H9 (cell line): ENCODE measurements around the gene LNPEP. TPM values are rescaled to one million over a fixed set of nuclear protein-coding genes. Genes with fewer than 3 reads are reported as not detected.

Experiments used
- DNase-seq: peaks from one replicate; pipeline ENCODE4 v3.0.0-alpha.2; 2017
- H2AFZ ChIP-seq: one replicate; pipeline ENCODE4 v1.6.1; 2013; ENCODE audit warnings: mild to moderate bottlenecking, low read length, control low read depth, moderate library complexity
- H2AK5ac ChIP-seq: 2 replicates; pipeline ENCODE4 v1.6.1; 2013; ENCODE audit warnings: low read length, control low read depth, mixed read lengths; ENCODE audit not compliant: insufficient read length
- H2BK120ac ChIP-seq: one replicate; pipeline ENCODE4 v1.6.1; 2013; ENCODE audit warnings: low read depth, mild to moderate bottlenecking, low read length, control low read depth, inconsistent platforms; ENCODE audit not compliant: poor library complexity, severe bottlenecking
- H2BK12ac ChIP-seq: 2 replicates; pipeline ENCODE4 v1.6.1; 2013; ENCODE audit warnings: low read length, control low read depth, mixed read lengths, low read depth; ENCODE audit not compliant: insufficient read length
- H2BK15ac ChIP-seq: 2 replicates; pipeline ENCODE4 v1.6.1; 2013; ENCODE audit warnings: low read depth, low read length, control low read depth
- H2BK20ac ChIP-seq: one replicate; pipeline ENCODE4 v1.6.1; 2013; ENCODE audit warnings: low read depth, mild to moderate bottlenecking, low read length, control low read depth, inconsistent platforms; ENCODE audit not compliant: poor library complexity, severe bottlenecking
- H2BK5ac ChIP-seq: 2 replicates; pipeline ENCODE4 v1.6.1; 2013; ENCODE audit warnings: low read length, control low read depth, mixed read lengths; ENCODE audit not compliant: insufficient read length
- H3K14ac ChIP-seq: 2 replicates; pipeline ENCODE4 v1.6.1; 2013; ENCODE audit warnings: low read length, control low read depth; ENCODE audit not compliant: insufficient read depth
- H3K18ac ChIP-seq: 2 replicates; pipeline ENCODE4 v1.6.1; 2013; ENCODE audit warnings: low read depth, mild to moderate bottlenecking, mixed read lengths, low read length, control low read depth; ENCODE audit not compliant: insufficient read length
- H3K23ac ChIP-seq: 2 replicates; pipeline ENCODE4 v1.6.1; 2013; ENCODE audit warnings: low read length, control low read depth, mixed read lengths, low read depth; ENCODE audit not compliant: insufficient read length
- H3K23me2 ChIP-seq: 2 replicates; pipeline ENCODE4 v1.6.1; 2013; ENCODE audit warnings: low read depth, mild to moderate bottlenecking, mixed read lengths, low read length, control low read depth; ENCODE audit not compliant: insufficient read length, poor library complexity, severe bottlenecking
- H3K27ac ChIP-seq: 2 replicates; pipeline ENCODE4 v1.5.1; 2013; ENCODE audit warnings: low read length, control low read depth, mixed read lengths, low read depth; ENCODE audit not compliant: insufficient read length
- H3K27me3 ChIP-seq: 2 replicates; pipeline ENCODE4 v1.6.1; 2013; ENCODE audit warnings: low read length, control low read depth, inconsistent platforms; ENCODE audit not compliant: insufficient read depth
- H3K4ac ChIP-seq: 2 replicates; pipeline ENCODE4 v1.6.1; 2013; ENCODE audit warnings: low read depth, mild to moderate bottlenecking, control low read depth, inconsistent platforms, low read length, moderate library complexity
- H3K4me1 ChIP-seq: 2 replicates; pipeline ENCODE4 v1.6.1; 2013; ENCODE audit warnings: low read length, control low read depth, inconsistent platforms; ENCODE audit not compliant: insufficient read depth
- H3K4me2 ChIP-seq: 2 replicates; pipeline ENCODE4 v1.6.1; 2013; ENCODE audit warnings: low read length, control low read depth, mixed read lengths; ENCODE audit not compliant: insufficient read length, insufficient read depth
- H3K56ac ChIP-seq: 2 replicates; pipeline ENCODE4 v1.6.1; 2013; ENCODE audit warnings: low read depth, mild to moderate bottlenecking, mixed read lengths, low read length, control low read depth; ENCODE audit not compliant: insufficient read length
- H3K79me1 ChIP-seq: 2 replicates; pipeline ENCODE4 v1.6.1; 2013; ENCODE audit warnings: low read depth, mild to moderate bottlenecking, moderate library complexity, low read length, control low read depth, inconsistent platforms; ENCODE audit not compliant: insufficient read depth, poor library complexity, severe bottlenecking
- H3K79me2 ChIP-seq: 2 replicates; pipeline ENCODE4 v1.6.1; 2013; ENCODE audit warnings: low read length, control low read depth, inconsistent platforms; ENCODE audit not compliant: insufficient read depth
- H3K9ac ChIP-seq: 2 replicates; pipeline ENCODE4 v1.6.1; 2013; ENCODE audit warnings: low read length, control low read depth, mixed read lengths; ENCODE audit not compliant: insufficient read length; ENCODE audit errors: extremely low read depth
- H3K9me3 ChIP-seq: one replicate; pipeline ENCODE4 v1.6.1; 2013; ENCODE audit warnings: low read depth, low read length, inconsistent platforms; ENCODE audit not compliant: control insufficient read depth
- H3T11ph ChIP-seq: one replicate; pipeline ENCODE4 v1.6.1; 2013; ENCODE audit warnings: mild to moderate bottlenecking, low read length, control low read depth, inconsistent platforms
- H4K20me1 ChIP-seq: one replicate; pipeline ENCODE4 v1.6.1; 2013; ENCODE audit not compliant: control insufficient read depth, insufficient read length, insufficient read depth
- H4K5ac ChIP-seq: 2 replicates; pipeline ENCODE4 v1.6.1; 2013; ENCODE audit warnings: low read depth, mild to moderate bottlenecking, mixed read lengths, low read length, control low read depth; ENCODE audit not compliant: insufficient read length
- H4K8ac ChIP-seq: replicated peaks from 2 replicates; pipeline ENCODE4 v1.6.1; 2013; ENCODE audit warnings: low read length, control low read depth, mixed read lengths, low read depth; ENCODE audit not compliant: insufficient read length
- H4K91ac ChIP-seq: 2 replicates; pipeline ENCODE4 v1.6.1; 2013; ENCODE audit warnings: low read depth, mild to moderate bottlenecking, moderate library complexity, mixed read lengths, low read length, control low read depth; ENCODE audit not compliant: insufficient read length
- H3K27ac Mint-ChIP-seq, 3 experiments: 2 replicates in 2 of 3; 3 replicates in 1 of 3; pipeline ENCODE4 v1.8.0; 2020 to 2021; ENCODE audit warnings: mixed read lengths in 3 of 3, mild to moderate bottlenecking in 1 of 3, moderate library complexity in 1 of 3
- H3K27me3 Mint-ChIP-seq: 2 replicates; pipeline ENCODE4 v1.8.0; 2021; ENCODE audit warnings: low read depth, mild to moderate bottlenecking, moderate library complexity, mixed read lengths
- H3K36me3 Mint-ChIP-seq, 3 experiments: 2 replicates in 2 of 3; 3 replicates in 1 of 3; pipeline ENCODE4 v1.8.0; 2020 to 2021; ENCODE audit warnings: low read depth in 3 of 3, mixed read lengths in 3 of 3; ENCODE audit not compliant: insufficient read depth in 1 of 3
- H3K4me1 Mint-ChIP-seq, 2 experiments: 2 replicates each; pipeline ENCODE4 v1.8.0; 2020; ENCODE audit warnings: mixed read lengths in 2 of 2
- H3K4me3 Mint-ChIP-seq, 2 experiments: 2 replicates in 1 of 2; 3 replicates in 1 of 2; pipeline ENCODE4 v1.8.0; 2020 to 2021; ENCODE audit warnings: mild to moderate bottlenecking in 2 of 2, mixed read lengths in 2 of 2, moderate library complexity in 1 of 2
- H3K9me3 Mint-ChIP-seq, 2 experiments: 2 replicates in 1 of 2; 3 replicates in 1 of 2; pipeline ENCODE4 v1.8.0; 2020; ENCODE audit warnings: mild to moderate bottlenecking in 2 of 2, mixed read lengths in 2 of 2, moderate library complexity in 1 of 2
- WGBS: extraction: QIAGEN DNeasy Blood & Tissue Kit; methylation state at CpG from one replicate; pipeline ENCODE4 v1.1.7; 2013; ENCODE audit warnings: missing lambda C conversion rate, low lambda C conversion rate, mixed read lengths; ENCODE audit not compliant: insufficient read length; ENCODE audit errors: extremely low coverage; 5-methylcytosine and 5-hydroxymethylcytosine counted together
- total RNA-seq: library from RNA; stranded (reverse); gene quantifications from 2 replicates; pipeline ENCODE4 v1.2.1, GENCODE V29; 2021
- TF ChIP-seq, protein P1 (sequence below): fragments of 200-600 bp; sonication (generic); conservative IDR thresholded peaks from 3 replicates; pipeline ENCODE4 v1.8.0; 2021; ENCODE audit warnings: antibody characterized with exemption, mild to moderate bottlenecking

Gene LNPEP
- total RNA-seq, 1 experiment from 2014 or later = 4.1 TPM

DNA sequence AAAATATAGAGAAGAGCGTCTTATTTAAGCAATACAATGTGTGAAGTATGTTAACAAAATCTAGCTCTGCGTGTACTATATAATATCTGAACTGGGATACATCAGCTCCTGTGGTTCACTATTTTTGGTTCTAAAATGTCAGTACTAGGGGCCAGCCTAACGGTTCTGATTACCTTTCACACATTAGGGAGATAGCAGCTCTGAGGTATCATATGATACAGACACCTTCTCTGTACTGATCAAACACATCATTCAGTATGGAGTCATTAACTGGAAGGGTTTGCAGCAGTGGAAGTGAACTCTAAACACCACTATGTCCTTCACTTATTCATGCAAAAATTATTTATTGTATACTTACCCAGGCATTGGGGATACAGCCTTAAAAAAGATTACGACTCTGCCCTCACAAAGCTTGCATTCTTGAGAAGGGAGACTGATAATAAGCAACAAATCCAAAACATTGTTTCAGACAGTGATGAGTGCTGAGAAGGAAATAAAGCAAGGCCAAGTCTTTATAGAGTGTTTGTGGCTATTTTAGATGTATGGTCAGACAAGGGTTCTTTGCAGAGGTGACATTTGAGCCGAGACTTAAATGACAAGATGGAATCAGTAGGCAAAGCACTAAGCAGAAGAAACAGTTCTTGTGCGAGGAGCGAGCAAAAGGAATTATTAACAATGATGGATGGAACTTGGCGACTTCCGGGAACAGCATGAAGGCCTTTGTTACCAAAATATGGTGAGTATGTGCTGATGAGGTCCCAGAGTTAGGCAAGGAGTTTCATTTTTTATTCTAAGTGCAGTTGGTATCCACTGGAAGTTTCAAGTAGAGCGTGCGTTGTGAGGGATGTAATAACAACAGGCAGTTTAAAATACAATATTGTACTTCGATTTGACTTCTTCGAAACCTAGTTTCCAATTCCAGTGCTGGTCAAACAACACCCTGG lies 1.8 kb upstream of the LNPEP start:
- no peak overlapping the region for H2BK5ac ChIP-seq
- WGBS = no CpG with 5 or more reads among the region's 13 CpGs
- H2AK5ac ChIP-seq = no peak overlapping the region
- no peak overlapping the region for H3K4ac ChIP-seq
- no peak overlapping the region for H2AFZ ChIP-seq
- TF ChIP-seq, protein P1, sequence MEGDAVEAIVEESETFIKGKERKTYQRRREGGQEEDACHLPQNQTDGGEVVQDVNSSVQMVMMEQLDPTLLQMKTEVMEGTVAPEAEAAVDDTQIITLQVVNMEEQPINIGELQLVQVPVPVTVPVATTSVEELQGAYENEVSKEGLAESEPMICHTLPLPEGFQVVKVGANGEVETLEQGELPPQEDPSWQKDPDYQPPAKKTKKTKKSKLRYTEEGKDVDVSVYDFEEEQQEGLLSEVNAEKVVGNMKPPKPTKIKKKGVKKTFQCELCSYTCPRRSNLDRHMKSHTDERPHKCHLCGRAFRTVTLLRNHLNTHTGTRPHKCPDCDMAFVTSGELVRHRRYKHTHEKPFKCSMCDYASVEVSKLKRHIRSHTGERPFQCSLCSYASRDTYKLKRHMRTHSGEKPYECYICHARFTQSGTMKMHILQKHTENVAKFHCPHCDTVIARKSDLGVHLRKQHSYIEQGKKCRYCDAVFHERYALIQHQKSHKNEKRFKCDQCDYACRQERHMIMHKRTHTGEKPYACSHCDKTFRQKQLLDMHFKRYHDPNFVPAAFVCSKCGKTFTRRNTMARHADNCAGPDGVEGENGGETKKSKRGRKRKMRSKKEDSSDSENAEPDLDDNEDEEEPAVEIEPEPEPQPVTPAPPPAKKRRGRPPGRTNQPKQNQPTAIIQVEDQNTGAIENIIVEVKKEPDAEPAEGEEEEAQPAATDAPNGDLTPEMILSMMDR = no peak
- H3K23me2 ChIP-seq = peaks cover 13% of the 10 kb centered on the region
- H3K23ac ChIP-seq = no peak overlapping the region
- no peaks in the 10 kb centered on the region for H4K20me1 ChIP-seq
- H3K4me3 Mint-ChIP-seq = peak overlapping the region; percentile 88
- no peak overlapping the region for H3K27ac ChIP-seq
- no peaks in the 10 kb centered on the region for H3K79me2 ChIP-seq
- no peak overlapping the region for H3T11ph ChIP-seq
- H3K56ac ChIP-seq = no peak overlapping the region
- H2BK15ac ChIP-seq = no peak overlapping the region
- no peaks in the 10 kb centered on the region for H3K9me3 ChIP-seq
- peaks cover 18% of the 10 kb centered on the region for H3K27me3 Mint-ChIP-seq
- H3K36me3 Mint-ChIP-seq = no peaks in the 10 kb centered on the region
- H3K4me2 ChIP-seq = peak overlapping the region; percentile 86
- H4K8ac ChIP-seq = no peak overlapping the region
- H3K18ac ChIP-seq = no peak overlapping the region
- no peaks in the 10 kb centered on the region for H3K79me1 ChIP-seq
- H2BK12ac ChIP-seq = no peak overlapping the region
- H4K5ac ChIP-seq = no peak overlapping the region
- peak overlapping the region; percentile 5 to 88 (median 35) for H3K27ac Mint-ChIP-seq
- peak overlapping the region; percentile 52 for H3K9ac ChIP-seq
- peaks cover 2% of the 10 kb centered on the region; the same call in 1 of the 2 replicates for H3K4me1 ChIP-seq
- no peak overlapping the region for H2BK120ac ChIP-seq
- H2BK20ac ChIP-seq = no peak overlapping the region
- no peaks in the 10 kb centered on the region; a peak in 2 of 5 replicates for H3K9me3 Mint-ChIP-seq
- DNase-seq = no peak
- H3K4me1 Mint-ChIP-seq = peaks cover 18 to 21% of the 10 kb centered on the region in 2 experiments
- H3K14ac ChIP-seq = peak overlapping the region; percentile 61; the same call in 1 of the 2 replicates
- H3K27me3 ChIP-seq = no peaks in the 10 kb centered on the region; the same call in none of the 2 replicates
- H4K91ac ChIP-seq = no peak overlapping the region
